ENCODE results near the gene AP3B1.

Gene AP3B1

GRCh38 chr5:78294248-78295034, at the start of gene AP3B1:
Gene AP3B1, minus strand, starts transcription at chr5:78294698. Its CDS starts 119 bp downstream, at chr5:78294579.
- peak; percentile 98 for DNase-seq

GRCh38 chr5:78341440-78341839, 46.9 kb upstream of the AP3B1 start:
- no peak for DNase-seq

GRCh38 chr5:78339617-78340436, 45.3 kb upstream of the AP3B1 start:
- no peak for DNase-seq

GRCh38 chr5:78336698-78337097, 42.2 kb upstream of the AP3B1 start:
- no peak for DNase-seq

- DNase-seq: no peak
Measured at GRCh38 chr5:78335976-78336375, 41.5 kb upstream of the AP3B1 start.

GRCh38 chr5:78334811-78335210, 40.3 kb upstream of the AP3B1 start:
- no peak for DNase-seq

- no peak for DNase-seq
Measured at GRCh38 chr5:78331523-78332080, 37.1 kb upstream of the AP3B1 start.

GRCh38 chr5:78328585-78329173, 34.2 kb upstream of the AP3B1 start:
- DNase-seq: no peak

- no peak for DNase-seq
Measured at GRCh38 chr5:78327761-78328510, 33.4 kb upstream of the AP3B1 start.

GRCh38 chr5:78326930-78327329, 32.4 kb upstream of the AP3B1 start:
- no peak for DNase-seq

- DNase-seq: no peak
Measured at GRCh38 chr5:78323241-78323640, 28.7 kb upstream of the AP3B1 start.

- no peak for DNase-seq
Measured at GRCh38 chr5:78320401-78320800, 25.9 kb upstream of the AP3B1 start.

- DNase-seq: no peak
Measured at GRCh38 chr5:78318337-78318736, 23.8 kb upstream of the AP3B1 start.

GRCh38 chr5:78317515-78317914, 23.0 kb upstream of the AP3B1 start:
- no peak for DNase-seq

- DNase-seq: no peak
Measured at GRCh38 chr5:78308703-78309102, 14.2 kb upstream of the AP3B1 start.

GRCh38 chr5:78300464-78301045, 6.1 kb upstream of the AP3B1 start:
- DNase-seq: no peak

GRCh38 chr5:78295035-78295961, 800 bp upstream of the AP3B1 start:
- DNase-seq: peak; percentile 18

GRCh38 chr5:78293851-78294247, 649 bp downstream of the AP3B1 start:
- no peak for DNase-seq

- no peak for DNase-seq
Measured at GRCh38 chr5:78291687-78292086, 2.8 kb downstream of the AP3B1 start.

- no peak for DNase-seq
Measured at GRCh38 chr5:78289911-78290310, 4.6 kb downstream of the AP3B1 start.

GRCh38 chr5:78288246-78288645, 6.3 kb downstream of the AP3B1 start:
- no peak for DNase-seq

Data from NK-92 treated with Interleukin-12 subunit alpha and Interleukin-12 subunit beta, amount 100 ng/mL, for 24 hours (cell line).